ENCODE data around the gene MSI2.
"Not testable (repeated sequence)": the region's sequence is repeated elsewhere in the genome, so short reads cannot be mapped to it uniquely, and the experiment has no call there.

MSI2 gene

GRCh38 chr17:57255776-57256681 lies at the start of gene MSI2:
Gene MSI2 (plus strand): TSS chr17:57256523. CDS start chr17:57256743, 220 bp downstream.
- Histone ChIP-seq H3K4me1 (ENCODE audit: insufficient read depth, low read length) (peaks cover 30% of the 10 kb centered on the region), H3K9me3 (ENCODE audit: control insufficient read depth, insufficient read depth, low read length) (no peaks in the 10 kb centered on the region), H3K9ac (ENCODE audit: low read depth, low read length) (peak within 1 kb of the TSS; percentile 91), H3K36me3 (ENCODE audit: insufficient read depth, low read length) (no peaks in the 10 kb centered on the region)

GRCh38 chr17:57206928-57207327 lies 49.4 kb upstream of the MSI2 start:
- Histone ChIP-seq H3K36me3 (ENCODE audit: insufficient read depth, low read length) (no peaks in the 10 kb centered on the region), H3K9me3 (ENCODE audit: control insufficient read depth, insufficient read depth, low read length) (no peaks in the 10 kb centered on the region)

GRCh38 chr17:57207396-57207795 lies 48.9 kb upstream of the MSI2 start:
- no peak overlapping the region for H3K9ac ChIP-seq (ENCODE audit: low read depth, low read length)
- H3K36me3 ChIP-seq (ENCODE audit: insufficient read depth, low read length), result no peaks in the 10 kb centered on the region
- peaks cover 4% of the 10 kb centered on the region; the same call in 1 of the 2 replicates for H3K4me1 ChIP-seq (ENCODE audit: insufficient read depth, low read length)
- H3K9me3 ChIP-seq (ENCODE audit: control insufficient read depth, insufficient read depth, low read length), result no peaks in the 10 kb centered on the region

More at GRCh38 chr17:57206928-57207327, 49.4 kb upstream of the MSI2 start:
- Histone ChIP-seq H3K4me1 (ENCODE audit: insufficient read depth, low read length) (peaks cover 4% of the 10 kb centered on the region; the same call in 1 of the 2 replicates), H3K9ac (ENCODE audit: low read depth, low read length) (no peak overlapping the region)

GRCh38 chr17:57210224-57210553 lies 46.1 kb upstream of the MSI2 start:
- no peaks in the 10 kb centered on the region for H3K9me3 ChIP-seq (ENCODE audit: control insufficient read depth, insufficient read depth, low read length)
- no peaks in the 10 kb centered on the region for H3K36me3 ChIP-seq (ENCODE audit: insufficient read depth, low read length)
- H3K9ac ChIP-seq (ENCODE audit: low read depth, low read length), result no peak overlapping the region
- peaks cover 4% of the 10 kb centered on the region; the same call in 1 of the 2 replicates for H3K4me1 ChIP-seq (ENCODE audit: insufficient read depth, low read length)

GRCh38 chr17:57210972-57211411 lies 45.3 kb upstream of the MSI2 start:
- H3K9ac ChIP-seq (ENCODE audit: low read depth, low read length), result no peak overlapping the region

GRCh38 chr17:57211543-57211942 lies 44.8 kb upstream of the MSI2 start:
- Histone ChIP-seq H3K36me3 (ENCODE audit: insufficient read depth, low read length) (no peaks in the 10 kb centered on the region), H3K9me3 (ENCODE audit: control insufficient read depth, insufficient read depth, low read length) (no peaks in the 10 kb centered on the region), H3K4me1 (ENCODE audit: insufficient read depth, low read length) (peaks cover 4% of the 10 kb centered on the region; the same call in 1 of the 2 replicates), H3K9ac (ENCODE audit: low read depth, low read length) (no peak overlapping the region)

More at GRCh38 chr17:57210972-57211411, 45.3 kb upstream of the MSI2 start:
- Histone ChIP-seq H3K9me3 (ENCODE audit: control insufficient read depth, insufficient read depth, low read length) (no peaks in the 10 kb centered on the region), H3K36me3 (ENCODE audit: insufficient read depth, low read length) (no peaks in the 10 kb centered on the region), H3K4me1 (ENCODE audit: insufficient read depth, low read length) (peaks cover 4% of the 10 kb centered on the region; the same call in 1 of the 2 replicates)

- H3K36me3 ChIP-seq (ENCODE audit: insufficient read depth, low read length), result no peaks in the 10 kb centered on the region
- no peaks in the 10 kb centered on the region for H3K9me3 ChIP-seq (ENCODE audit: control insufficient read depth, insufficient read depth, low read length)
- peaks cover 4% of the 10 kb centered on the region; the same call in 1 of the 2 replicates for H3K4me1 ChIP-seq (ENCODE audit: insufficient read depth, low read length)
- H3K9ac ChIP-seq (ENCODE audit: low read depth, low read length), result no peak overlapping the region
Observed at GRCh38 chr17:57213180-57213825, 43.0 kb upstream of the MSI2 start.

GRCh38 chr17:57215317-57215716 lies 41.0 kb upstream of the MSI2 start:
- Histone ChIP-seq H3K4me1 (ENCODE audit: insufficient read depth, low read length) (peaks cover 4% of the 10 kb centered on the region; the same call in 1 of the 2 replicates), H3K9ac (ENCODE audit: low read depth, low read length) (no peak overlapping the region), H3K36me3 (ENCODE audit: insufficient read depth, low read length) (no peaks in the 10 kb centered on the region), H3K9me3 (ENCODE audit: control insufficient read depth, insufficient read depth, low read length) (no peaks in the 10 kb centered on the region)

- H3K4me1 ChIP-seq (ENCODE audit: insufficient read depth, low read length), result no peaks in the 10 kb centered on the region
- peaks cover 16% of the 10 kb centered on the region for H3K9me3 ChIP-seq (ENCODE audit: control insufficient read depth, insufficient read depth, low read length)
- no peaks in the 10 kb centered on the region for H3K36me3 ChIP-seq (ENCODE audit: insufficient read depth, low read length)
- H3K9ac ChIP-seq (ENCODE audit: low read depth, low read length), result no peak overlapping the region
Observed at GRCh38 chr17:57221366-57222350, 34.7 kb upstream of the MSI2 start.

- H3K4me1 ChIP-seq (ENCODE audit: insufficient read depth, low read length); H3K9ac ChIP-seq (ENCODE audit: low read depth, low read length); H3K36me3 ChIP-seq (ENCODE audit: insufficient read depth, low read length): not testable (repeated sequence)
- peaks cover 16% of the 10 kb centered on the region for H3K9me3 ChIP-seq (ENCODE audit: control insufficient read depth, insufficient read depth, low read length)
Observed at GRCh38 chr17:57222422-57222821, 33.9 kb upstream of the MSI2 start.

- Histone ChIP-seq H3K36me3 (ENCODE audit: insufficient read depth, low read length) (no peaks in the 10 kb centered on the region), H3K4me1 (ENCODE audit: insufficient read depth, low read length) (no peaks in the 10 kb centered on the region), H3K9ac (ENCODE audit: low read depth, low read length) (no peak overlapping the region), H3K9me3 (ENCODE audit: control insufficient read depth, insufficient read depth, low read length) (peaks cover 16% of the 10 kb centered on the region)
Observed at GRCh38 chr17:57225127-57225526, 31.2 kb upstream of the MSI2 start.

- H3K4me1 ChIP-seq (ENCODE audit: insufficient read depth, low read length), result no peaks in the 10 kb centered on the region
- peaks cover 7% of the 10 kb centered on the region for H3K9me3 ChIP-seq (ENCODE audit: control insufficient read depth, insufficient read depth, low read length)
- H3K36me3 ChIP-seq (ENCODE audit: insufficient read depth, low read length), result no peaks in the 10 kb centered on the region
- H3K9ac ChIP-seq (ENCODE audit: low read depth, low read length), result no peak overlapping the region
Observed at GRCh38 chr17:57226793-57227192, 29.5 kb upstream of the MSI2 start.

- Histone ChIP-seq H3K9ac (ENCODE audit: low read depth, low read length) (no peak overlapping the region), H3K36me3 (ENCODE audit: insufficient read depth, low read length) (no peaks in the 10 kb centered on the region)
Observed at GRCh38 chr17:57228911-57229310, 27.4 kb upstream of the MSI2 start.

More at GRCh38 chr17:57228911-57229310, 27.4 kb upstream of the MSI2 start:
- Histone ChIP-seq H3K4me1 (ENCODE audit: insufficient read depth, low read length) (no peaks in the 10 kb centered on the region; the same call in 1 of the 2 replicates), H3K9me3 (ENCODE audit: control insufficient read depth, insufficient read depth, low read length) (no peaks in the 10 kb centered on the region)
